WTC11 (cell line): ENCODE results near the gene GALNT9.

Experiments
- CTCF ChIP-seq: fragments of 200-600 bp; IDR thresholded peaks from 2 replicates; pipeline ENCODE4 v1.8.0; 2022; ENCODE audit warnings: antibody characterized with exemption
- MLX ChIP-seq: sonication (generic); formaldehyde crosslinking; IDR thresholded peaks from 2 replicates; pipeline ENCODE4 v1.8.1; 2023; ENCODE audit warnings: mild to moderate bottlenecking, missing genetic modification reagents, moderate library complexity
- PREB ChIP-seq: sonication (generic); formaldehyde crosslinking; IDR thresholded peaks from 2 replicates; pipeline ENCODE4 v1.8.1; 2022; ENCODE audit warnings: mild to moderate bottlenecking, missing genetic modification reagents, moderate library complexity, borderline replicate concordance
- USF2 ChIP-seq: sonication (generic); formaldehyde crosslinking; IDR thresholded peaks from 2 replicates; pipeline ENCODE4 v1.8.1; 2023; ENCODE audit warnings: mild to moderate bottlenecking, missing genetic modification reagents, moderate library complexity
- ZNF138 ChIP-seq: sonication (generic); formaldehyde crosslinking; conservative IDR thresholded peaks from 2 replicates; pipeline ENCODE4 v1.8.1; 2022; ENCODE audit warnings: mild to moderate bottlenecking, moderate library complexity, missing genetic modification reagents

- TF ChIP-seq MLX (CRISPR knock-in tag), result no peak
- TF ChIP-seq CTCF, result no peak
- TF ChIP-seq PREB (CRISPR knock-in tag), result no peak
- TF ChIP-seq ZNF138, result no peak
- no peak for TF ChIP-seq USF2 (CRISPR knock-in tag)
Measured at GRCh38 chr12:132167611-132168310, 161.6 kb downstream of the GALNT9 start.
